HG03097 (cell line): Measurements from ENCODE around the gene C4orf50.

Experiments
- ATAC-seq: cut with Tn5 transposase; IDR thresholded peaks from one replicate; pipeline ENCODE4 v1.9.1; 2021; ENCODE audit not compliant: unreplicated experiment, low FRiP score

C4orf50 gene

GRCh38 chr4:6044276-6044675, 26.0 kb upstream of the C4orf50 start:
- ATAC-seq, result no peak

- no peak for ATAC-seq
These were observed 25.6 kb upstream of the C4orf50 start for GRCh38 chr4:6043843-6044242.

GRCh38 chr4:6043188-6043587, 25.0 kb upstream of the C4orf50 start:
- ATAC-seq, result no peak

GRCh38 chr4:6042293-6043063, 24.2 kb upstream of the C4orf50 start:
- ATAC-seq, result no peak

DNA sequence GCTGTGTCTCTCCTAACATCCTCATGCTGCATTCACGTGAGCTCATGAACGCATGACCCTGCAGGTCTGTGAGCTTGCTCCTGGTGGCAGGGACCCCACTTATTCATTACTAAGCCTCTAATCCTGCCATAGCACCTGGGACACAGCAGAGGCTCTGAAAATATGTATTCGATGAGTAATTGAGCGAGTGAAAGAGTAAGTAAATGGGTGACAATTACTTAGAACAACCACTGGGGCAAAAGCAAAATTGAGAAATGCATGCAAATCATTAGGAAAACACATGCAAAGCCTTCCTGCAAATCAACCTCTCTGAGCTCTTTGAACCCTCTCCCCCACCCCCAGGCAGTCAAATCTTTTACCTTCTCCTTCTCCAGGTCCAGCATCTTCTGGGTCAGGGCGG, 23.6 kb upstream of the C4orf50 start:
- no peak for ATAC-seq

DNA sequence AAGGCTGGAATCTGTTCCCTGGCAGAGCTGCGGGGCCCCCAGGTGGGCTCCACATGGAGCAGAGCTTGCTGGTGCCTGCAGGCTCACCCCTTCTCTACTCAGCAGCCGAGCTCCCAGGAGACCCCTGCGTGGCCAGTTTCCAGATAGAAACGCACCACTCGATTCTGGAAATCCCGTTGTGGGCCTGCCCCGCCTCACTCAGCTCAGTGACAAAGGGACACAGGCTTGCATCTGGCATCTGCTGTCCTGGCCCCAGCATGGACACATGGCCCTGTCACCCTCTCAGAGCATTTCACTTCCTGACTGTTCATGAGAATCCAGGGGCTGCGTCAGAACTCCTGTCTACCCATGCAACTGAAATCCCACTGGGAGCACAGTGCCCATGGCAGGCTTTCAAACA, 20.5 kb upstream of the C4orf50 start:
- no peak for ATAC-seq

DNA sequence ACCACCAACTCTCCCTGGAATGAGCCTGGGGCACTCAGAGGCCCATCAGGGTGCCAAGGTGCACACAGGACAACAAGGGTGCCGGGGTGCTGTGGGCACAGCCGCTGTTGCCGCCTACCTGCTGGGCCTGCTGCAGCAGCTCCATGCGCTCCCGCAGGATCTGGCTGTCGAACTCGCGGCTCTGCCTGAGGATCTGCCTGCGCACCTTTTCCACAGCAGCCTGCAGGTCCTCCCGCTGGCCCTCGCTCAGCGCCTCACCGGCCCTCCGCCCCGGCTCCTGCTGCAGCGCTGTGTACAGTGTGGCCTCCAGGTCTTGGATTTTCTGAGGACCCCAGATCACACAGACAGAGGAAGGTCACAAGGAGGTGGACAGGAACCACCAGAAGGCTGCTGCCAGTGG, 17.6 kb upstream of the C4orf50 start:
- no peak for ATAC-seq

- no peak for ATAC-seq
These were observed 15.2 kb upstream of the C4orf50 start for GRCh38 chr4:6033381-6033780.

DNA sequence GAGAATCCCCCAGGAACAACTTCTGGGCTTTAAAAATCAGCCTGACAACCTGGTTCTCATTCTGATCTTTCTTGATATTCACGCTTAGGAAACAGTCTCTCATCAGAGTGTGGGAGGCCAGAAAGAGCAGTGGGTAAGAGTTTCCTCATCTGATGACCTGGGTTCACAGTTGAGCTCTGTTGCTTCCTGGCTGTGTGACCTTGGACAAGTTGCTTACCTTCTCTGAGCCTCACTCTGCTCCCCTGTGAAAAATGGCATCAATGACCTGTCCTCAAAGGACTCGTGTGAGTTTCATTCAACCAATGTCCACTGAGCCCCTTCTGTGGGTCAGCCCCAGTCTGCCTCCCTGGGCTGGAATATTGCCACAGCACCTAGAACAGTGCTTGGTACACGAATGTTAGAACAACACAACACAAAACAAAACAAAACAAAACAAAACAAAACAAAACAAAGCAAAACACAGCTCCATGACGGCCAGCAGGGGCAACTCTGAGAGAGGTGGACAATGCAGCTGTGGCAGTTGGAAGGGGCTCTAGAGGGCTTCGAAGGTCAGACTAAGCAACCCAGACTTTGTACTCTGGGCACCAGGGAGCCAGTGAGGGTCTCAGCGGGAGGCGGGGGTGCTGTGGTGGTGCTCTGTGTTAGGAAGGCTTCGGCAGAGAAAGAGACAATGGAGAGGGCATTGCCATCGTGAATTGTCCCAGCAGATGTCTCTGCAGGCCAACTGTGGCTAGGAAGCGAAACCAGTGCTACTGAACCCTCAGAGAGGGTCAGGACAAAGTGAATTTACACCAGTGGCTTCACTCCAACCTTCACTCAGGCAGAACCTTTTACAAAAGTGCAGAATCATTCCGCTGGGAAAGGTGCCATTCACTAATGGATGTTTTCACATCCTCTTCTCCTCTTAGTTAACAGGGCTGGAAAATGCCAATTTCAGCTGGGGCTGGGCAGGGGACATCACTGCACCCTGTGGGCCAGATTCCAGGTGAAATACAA, 14.3 kb upstream of the C4orf50 start:
- ATAC-seq, result no peak

GRCh38 chr4:6031846-6032245, 13.6 kb upstream of the C4orf50 start:
- no peak for ATAC-seq

DNA sequence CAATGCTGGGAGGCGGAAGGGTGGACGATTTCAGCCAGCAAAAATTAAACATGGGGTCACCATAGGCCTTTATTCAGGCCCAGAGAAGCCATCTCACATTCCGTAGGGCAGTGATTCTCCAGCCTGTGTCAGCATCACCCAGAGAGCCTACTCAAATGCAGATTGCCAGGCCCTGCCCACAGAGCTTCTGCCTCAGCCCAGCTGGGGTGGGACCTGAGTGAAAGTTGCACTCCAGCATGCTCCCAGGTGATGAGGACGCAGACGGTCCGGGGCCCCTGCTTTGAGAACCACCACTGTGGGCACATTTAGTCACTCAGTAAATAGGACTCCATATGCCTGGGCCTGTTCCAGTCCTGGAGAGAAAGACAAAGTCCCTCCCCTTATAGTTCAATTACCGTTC, 12.4 kb upstream of the C4orf50 start:
- ATAC-seq, result no peak

DNA sequence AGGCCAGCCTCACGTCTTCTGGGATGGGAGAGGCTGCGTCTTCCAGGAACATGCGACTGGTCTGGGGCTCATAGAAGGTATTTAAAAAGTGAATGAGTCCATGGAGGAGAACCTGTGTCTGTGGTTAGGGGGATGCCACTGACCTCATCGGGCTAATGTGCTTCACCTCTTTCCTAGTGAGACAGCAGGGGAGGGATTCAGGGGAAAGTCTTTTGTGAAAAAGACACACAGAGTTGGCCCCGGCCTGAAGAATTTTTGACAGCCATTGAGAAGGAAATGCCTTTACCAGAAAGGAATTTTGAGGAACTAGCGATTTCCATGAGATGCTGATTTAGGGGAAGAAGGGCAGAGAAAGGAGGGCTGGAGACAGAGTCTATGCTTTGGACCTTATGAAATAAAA, 11.0 kb upstream of the C4orf50 start:
- no peak for ATAC-seq

DNA sequence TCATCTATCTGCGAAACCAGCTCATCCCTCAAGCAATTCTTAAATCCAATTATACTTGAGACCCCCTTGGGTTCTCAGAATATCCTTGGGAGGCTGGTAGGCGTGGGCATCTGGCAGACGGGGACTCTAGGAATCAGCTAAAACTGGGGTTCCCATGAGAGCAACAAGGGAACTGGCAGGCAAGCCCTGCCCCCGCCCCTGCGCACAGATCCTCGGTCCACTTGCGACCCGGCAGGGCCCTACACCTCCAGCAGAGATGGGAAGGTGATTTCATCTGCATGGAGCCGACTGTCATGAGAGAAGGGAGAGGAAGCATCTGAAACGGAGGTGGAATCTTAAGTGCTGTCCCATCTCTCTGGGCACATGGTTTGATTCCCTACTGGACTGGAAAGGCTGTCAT, 9.9 kb upstream of the C4orf50 start:
- ATAC-seq, result no peak

DNA sequence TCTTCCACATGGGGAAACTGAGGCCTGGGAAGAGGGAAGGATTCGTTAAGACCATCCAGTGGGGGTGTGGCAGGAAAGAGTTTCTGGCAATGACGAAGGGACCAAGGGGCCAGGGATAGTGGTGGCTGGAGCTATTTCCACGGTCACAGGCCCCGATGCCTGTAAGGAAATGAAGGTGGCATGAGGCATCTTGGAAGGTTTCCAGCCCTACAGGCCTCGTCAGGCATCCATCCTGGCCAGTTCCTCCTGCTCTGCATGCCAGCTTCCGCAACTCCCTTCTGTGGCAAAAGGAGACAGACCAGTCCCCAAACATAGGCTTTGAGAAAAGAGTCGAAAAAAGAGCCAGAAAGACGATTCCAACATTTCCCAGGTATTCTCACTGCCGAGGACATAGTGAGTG, 9.2 kb upstream of the C4orf50 start:
- ATAC-seq, result no peak

GRCh38 chr4:6024313-6024960, 6.2 kb upstream of the C4orf50 start:
- ATAC-seq, result no peak

- no peak for ATAC-seq
These were observed 5.5 kb upstream of the C4orf50 start for GRCh38 chr4:6023731-6024130.

- no peak for ATAC-seq
These were observed 4.5 kb upstream of the C4orf50 start for GRCh38 chr4:6022607-6023288.

GRCh38 chr4:6021831-6022606, 3.8 kb upstream of the C4orf50 start:
- ATAC-seq, result no peak

- ATAC-seq, result no peak
These were observed 2.4 kb upstream of the C4orf50 start for GRCh38 chr4:6020613-6021012.
